NCI-H2107 treated with DMSO at 0.1 percent for 48 hours (cell line): Measurements from ENCODE around the gene HGFAC.

Source experiments
- DNase-seq: peaks from one replicate; lab custom pipeline; 2025; ENCODE audit not compliant: unreplicated experiment; lab: John Stamatoyannopoulos, UW

The HGFAC gene

GRCh38 chr4:3441501-3442459 lies at the start of gene HGFAC:
Gene HGFAC (plus strand): TSS chr4:3441968. CDS start chr4:3442002, 34 bp downstream.
- no peak for DNase-seq

GRCh38 chr4:3392321-3392720 lies 49.4 kb upstream of the HGFAC start:
- no peak for DNase-seq

- DNase-seq = no peak
These were observed 48.6 kb upstream of the HGFAC start for GRCh38 chr4:3393171-3393570.

GRCh38 chr4:3396600-3396999 lies 45.2 kb upstream of the HGFAC start:
- no peak for DNase-seq

- no peak for DNase-seq
These were observed 44.6 kb upstream of the HGFAC start for GRCh38 chr4:3397128-3397527.

- DNase-seq = no peak
These were observed 42.2 kb upstream of the HGFAC start for GRCh38 chr4:3399277-3400194.

GRCh38 chr4:3401436-3402171 lies 40.2 kb upstream of the HGFAC start:
- no peak for DNase-seq

- DNase-seq = no peak
These were observed 39.0 kb upstream of the HGFAC start for GRCh38 chr4:3402491-3403347.

GRCh38 chr4:3403348-3403906 lies 38.3 kb upstream of the HGFAC start:
- no peak for DNase-seq

- DNase-seq = no peak
These were observed 37.2 kb upstream of the HGFAC start for GRCh38 chr4:3404546-3404945.

- DNase-seq = no peak
These were observed 36.6 kb upstream of the HGFAC start for GRCh38 chr4:3405176-3405575.

- no peak for DNase-seq
These were observed 35.7 kb upstream of the HGFAC start for GRCh38 chr4:3406021-3406420.

GRCh38 chr4:3406431-3406830 lies 35.3 kb upstream of the HGFAC start:
- DNase-seq = no peak

- DNase-seq = no peak
These were observed 34.5 kb upstream of the HGFAC start for GRCh38 chr4:3407171-3407771.

- no peak for DNase-seq
These were observed 33.6 kb upstream of the HGFAC start for GRCh38 chr4:3407930-3408792.

- no peak for DNase-seq
These were observed 32.9 kb upstream of the HGFAC start for GRCh38 chr4:3408793-3409330.

- no peak for DNase-seq
These were observed 32.1 kb upstream of the HGFAC start for GRCh38 chr4:3409571-3410091.
